K562 (cell line): ENCODE data around the gene B3GAT3. TPM values are rescaled to one million over a fixed set of nuclear protein-coding genes. Genes with fewer than 3 reads are reported as not detected.

Experiments used
- ADNP ChIP-seq: fragments of 200-800 bp; sonication (Bioruptor generic); IDR thresholded peaks from 2 replicates; pipeline ENCODE4 v1.6.1; 2016; ENCODE audit warnings: missing genetic modification characterization, missing compliant biosample characterization
- BCL6 ChIP-seq: fragments of 250-450 bp; sonication (Bioruptor Pico); IDR thresholded peaks from 2 replicates; pipeline ENCODE4 v1.4.0; 2020
- CHD1 ChIP-seq: fragments of 200-600 bp; sonication (generic); IDR thresholded peaks from one replicate; pipeline ENCODE4 v1.6.1; 2012; ENCODE audit warnings: mild to moderate bottlenecking, moderate library complexity, low read length, inconsistent platforms
- DDX20 ChIP-seq: fragments of 450-650 bp; IDR thresholded peaks from 2 replicates; pipeline ENCODE4 v1.6.1; 2016; ENCODE audit warnings: missing genetic modification characterization, low read depth, mild to moderate bottlenecking, missing compliant biosample characterization, moderate library complexity
- EP300 ChIP-seq: IDR thresholded peaks from 2 replicates; pipeline ENCODE4 v1.6.1; 2012; ENCODE audit warnings: low read length, improper control_type of control experiment
- ESRRA ChIP-seq: fragments of 450-650 bp; IDR thresholded peaks from 2 replicates; pipeline ENCODE4 v1.6.1; 2014; ENCODE audit warnings: low read depth, mild to moderate bottlenecking, moderate library complexity, borderline replicate concordance
- FOXJ3 ChIP-seq: sonication (generic); formaldehyde crosslinking; IDR thresholded peaks from 2 replicates; pipeline ENCODE4 v1.4.0; 2020; ENCODE audit warnings: mild to moderate bottlenecking, missing genetic modification reagents
- HDAC1 ChIP-seq, 2 experiments: fragments of 450-650 bp; IDR thresholded peaks; 2 replicates each; pipeline ENCODE4 v1.6.1; 2016 to 2017; ENCODE audit warnings: inconsistent platforms in 1 of 2, mild to moderate bottlenecking in 1 of 2, moderate library complexity in 1 of 2
- HDAC3 ChIP-seq: fragments of 450-650 bp; IDR thresholded peaks from 2 replicates; pipeline ENCODE4 v1.6.1; 2018; ENCODE audit warnings: borderline replicate concordance, mild to moderate bottlenecking, moderate library complexity; ENCODE audit not compliant: partially characterized antibody
- HNRNPK ChIP-seq: fragments of 200-400 bp; formaldehyde crosslinking; IDR thresholded peaks from one replicate; pipeline ENCODE4 v1.6.1; 2018; ENCODE audit warnings: mild to moderate bottlenecking, low read depth, low read length; ENCODE audit not compliant: poor library complexity, severe bottlenecking
- MEF2A ChIP-seq: IDR thresholded peaks from 2 replicates; pipeline ENCODE4 v1.6.1; 2011; ENCODE audit warnings: low read depth, mild to moderate bottlenecking, low read length, moderate library complexity; ENCODE audit not compliant: control insufficient read depth
- NR4A1 ChIP-seq, 2 experiments: fragments of 250-450 bp in 1 of 2; fragments of 450-650 bp in 1 of 2; sonication (Bioruptor Pico) in 1 of 2; IDR thresholded peaks; 2 replicates each; pipeline versions ENCODE4 v1.4.0 to v1.6.1; 2016 to 2020; ENCODE audit warnings: mild to moderate bottlenecking in 2 of 2, missing compliant biosample characterization in 1 of 2, missing genetic modification characterization in 1 of 2, moderate library complexity in 1 of 2
- PHF20 ChIP-seq: fragments of 450-650 bp; IDR thresholded peaks from 2 replicates; pipeline ENCODE4 v1.6.1; 2018; ENCODE audit not compliant: partially characterized antibody
- POU5F1 ChIP-seq: fragments of 150-350 bp; IDR thresholded peaks from 2 replicates; pipeline ENCODE4 v1.6.1; 2014; ENCODE audit warnings: borderline replicate concordance, low read length, low read depth, mild to moderate bottlenecking; ENCODE audit not compliant: partially characterized antibody
- PREB ChIP-seq: sonication (generic); formaldehyde crosslinking; IDR thresholded peaks from 2 replicates; pipeline ENCODE4 v1.8.1; 2023; ENCODE audit warnings: mild to moderate bottlenecking, missing genetic modification reagents
- RCOR1 ChIP-seq, 2 experiments: IDR thresholded peaks; 2 replicates each; pipeline ENCODE4 v1.6.1; 2012; ENCODE audit warnings: low read depth in 2 of 2, low read length in 2 of 2, borderline replicate concordance in 1 of 2, improper control_type of control experiment in 1 of 2
- SMARCB1 ChIP-seq: IDR thresholded peaks from 2 replicates; pipeline ENCODE4 v1.6.1; 2011; ENCODE audit warnings: improper control_type of control experiment, low read depth; ENCODE audit not compliant: insufficient read length
- SOX6 ChIP-seq: fragments of 450-650 bp; IDR thresholded peaks from 2 replicates; pipeline ENCODE4 v1.6.1; 2014; ENCODE audit warnings: mild to moderate bottlenecking
- TSC22D4 ChIP-seq: fragments of 450-650 bp; IDR thresholded peaks from 2 replicates; pipeline ENCODE4 v1.6.1; 2016; ENCODE audit warnings: missing genetic modification characterization, missing biosample characterization, control low read depth
- VEZF1 ChIP-seq: fragments of 200-800 bp; sonication (Bioruptor generic); IDR thresholded peaks from 2 replicates; pipeline ENCODE4 v1.6.1; 2017; ENCODE audit warnings: missing genetic modification characterization, missing compliant biosample characterization
- ZBED1 ChIP-seq: IDR thresholded peaks from 2 replicates; pipeline ENCODE4 v1.6.1; 2014
- ZKSCAN3 ChIP-seq: fragments of 250-450 bp; sonication (Bioruptor Pico); IDR thresholded peaks from 2 replicates; pipeline ENCODE4 v1.4.0; 2020
- ZNF174 ChIP-seq: fragments of 250-450 bp; sonication (Bioruptor Pico); IDR thresholded peaks from 2 replicates; pipeline ENCODE4 v1.4.0; 2020; ENCODE audit warnings: mild to moderate bottlenecking
- ZNF354B ChIP-seq: fragments of 250-450 bp; sonication (Bioruptor Pico); IDR thresholded peaks from 2 replicates; pipeline ENCODE4 v1.4.0; 2020
- ZNF766 ChIP-seq: fragments of 200-800 bp; sonication (Bioruptor generic); conservative IDR thresholded peaks from 2 replicates; pipeline ENCODE4 v1.6.1; 2016; ENCODE audit warnings: missing genetic modification characterization, missing compliant biosample characterization
- ZSCAN32 ChIP-seq: fragments of 450-650 bp; formaldehyde crosslinking; IDR thresholded peaks from 2 replicates; pipeline ENCODE4 v1.4.0; 2020; ENCODE audit warnings: mild to moderate bottlenecking, moderate library complexity
- ZZZ3 ChIP-seq: fragments of 450-650 bp; IDR thresholded peaks from 2 replicates; pipeline ENCODE4 v1.6.1; 2016; ENCODE audit warnings: antibody characterized with exemption, mild to moderate bottlenecking, moderate library complexity
- polyA plus RNA-seq, 8 experiments: library from polyadenylated mRNA; depleted of rRNA in 4 of 8; stranded (reverse) in 5 of 8; unstranded in 3 of 8; fragments of >200 nt; fragmentation: Nextera tagmentation in 2 of 8; fragmentation: Illumina TruSeq in 1 of 8; extraction: Ambion mirVana in 2 of 8; extraction: Trizol in 1 of 8; gene quantifications; 2 replicates each; pipeline versions ENCODE4 v1.2.1 to v1.2.3, GENCODE V29; 2011 to 2014; ENCODE audit warnings: inconsistent platforms in 1 of 8, missing spikeins in 1 of 8
- total RNA-seq, 7 experiments: library from RNA; depleted of rRNA in 6 of 7; stranded (reverse); fragments of >200 nt in 6 of 7; fragmentation: Illumina TruSeq in 2 of 7; extraction: Trizol in 2 of 7; gene quantifications; 2 replicates each; pipeline versions ENCODE4 v1.2.1 to v1.2.3, GENCODE V29; 2011 to 2021; ENCODE audit warnings: low replicate concordance in 1 of 7
- TF ChIP-seq, protein P1 (sequence below): fragments of 250-450 bp; sonication (Bioruptor Pico); IDR thresholded peaks from 2 replicates; pipeline ENCODE4 v1.4.0; 2020; ENCODE audit warnings: mild to moderate bottlenecking

B3GAT3 gene
- total and polyA plus RNA-seq, 9 of the 15 experiments (the other 6 are each of a cell fraction or from before 2014, with no cell fraction given), result 0.30 to 64.0 (median 21.4) TPM

- TF ChIP-seq NR4A1 (CRISPR knock-in tag; IDR thresholded peaks at IDR 0.05), result no peak
- TF ChIP-seq NR4A1 (tag; IDR thresholded peaks at IDR 0.05), result no peak
- no peak for TF ChIP-seq SMARCB1
- TF ChIP-seq CHD1, result no peak
- TF ChIP-seq FOXJ3 (CRISPR knock-in tag), result no peak
- TF ChIP-seq MEF2A, result no peak
- TF ChIP-seq TSC22D4 (tag), result no peak
- TF ChIP-seq HDAC3, result no peak
- peak; percentile 88; the same call in 1 of the 2 replicates for TF ChIP-seq ZZZ3
- no peak for TF ChIP-seq EP300
- TF ChIP-seq DDX20 (tag), result no peak
- peak; percentile 78 for TF ChIP-seq ZNF766
- TF ChIP-seq VEZF1 (CRISPR knock-in tag), result no peak
- TF ChIP-seq PREB (CRISPR knock-in tag), result no peak
- no peak for TF ChIP-seq ESRRA
- no peak for TF ChIP-seq ADNP
- no peak for TF ChIP-seq ZKSCAN3 (CRISPR knock-in tag)
- no peak for TF ChIP-seq BCL6 (CRISPR knock-in tag)
- no peak for TF ChIP-seq ZNF354B
- TF ChIP-seq ZNF174 (CRISPR knock-in tag), result no peak
- TF ChIP-seq, protein P1, sequence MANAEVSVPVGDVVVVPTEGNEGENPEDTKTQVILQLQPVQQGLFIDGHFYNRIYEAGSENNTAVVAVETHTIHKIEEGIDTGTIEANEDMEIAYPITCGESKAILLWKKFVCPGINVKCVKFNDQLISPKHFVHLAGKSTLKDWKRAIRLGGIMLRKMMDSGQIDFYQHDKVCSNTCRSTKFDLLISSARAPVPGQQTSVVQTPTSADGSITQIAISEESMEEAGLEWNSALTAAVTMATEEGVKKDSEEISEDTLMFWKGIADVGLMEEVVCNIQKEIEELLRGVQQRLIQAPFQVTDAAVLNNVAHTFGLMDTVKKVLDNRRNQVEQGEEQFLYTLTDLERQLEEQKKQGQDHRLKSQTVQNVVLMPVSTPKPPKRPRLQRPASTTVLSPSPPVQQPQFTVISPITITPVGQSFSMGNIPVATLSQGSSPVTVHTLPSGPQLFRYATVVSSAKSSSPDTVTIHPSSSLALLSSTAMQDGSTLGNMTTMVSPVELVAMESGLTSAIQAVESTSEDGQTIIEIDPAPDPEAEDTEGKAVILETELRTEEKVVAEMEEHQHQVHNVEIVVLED (CRISPR knock-in tag), result no peak
- TF ChIP-seq HNRNPK, result no peak
- TF ChIP-seq HDAC1 (IDR thresholded peaks at IDR 0.05), result no peak; a peak in 1 of 4 replicates
- no peak for TF ChIP-seq SOX6
- TF ChIP-seq ZSCAN32, result no peak
- TF ChIP-seq RCOR1 (IDR thresholded peaks at IDR 0.05; ENCODE audit: borderline replicate concordance in 1 of 2, low read depth in 2 of 2, low read length in 2 of 2), result no peak
- no peak for TF ChIP-seq POU5F1
- TF ChIP-seq PHF20, result peak; percentile 40
- no peak for TF ChIP-seq ZBED1
Observed at GRCh38 chr11:62671236-62671607, 49.4 kb upstream of the B3GAT3 start (continued).
